Measurements from ENCODE around the gene CSF2RB. TPM values are rescaled to one million over a fixed set of nuclear protein-coding genes. Genes with fewer than 3 reads are reported as not detected.

CSF2RB gene
- total RNA-seq, result 30.1 TPM
- long read RNA-seq, full-length matches to known transcripts, result 6 of 77 reads
- long read RNA-seq, partial matches to known transcripts, result 67 of 77 reads
- long read RNA-seq, other reads (novel, unspliced or antisense), result 4 of 77 reads

GRCh38 chr22:36913427-36914389 lies at the start of gene CSF2RB:
Gene CSF2RB, plus strand, starts transcription at chr22:36913628. Its CDS starts 8,580 bp downstream, at chr22:36922208.
- intact Hi-C loops (cut with DNase I), result loop anchor here (10.0 kb wide), 1 partner anchor 59 kb away; no protein-coding TSS in a partner anchor
- Histone ChIP-seq H3K27ac (peak within 1 kb of the TSS; percentile 77), H3K9me3 (no peaks in the 10 kb centered on the region), H3K36me3 (no peaks in the 10 kb centered on the region), H3K27me3 (ENCODE audit: low read depth) (no peaks in the 10 kb centered on the region), H3K4me3 (peak within 1 kb of the TSS; percentile 53), H3K4me1 (peaks cover 16% of the 10 kb centered on the region)
- ATAC-seq, result peak; percentile 92 to 95
- TF ChIP-seq CTCF (IDR thresholded peaks at IDR 0.05), result no peak
- peak; percentile 86 for DNase-seq

GRCh38 chr22:36863979-36864378 lies 49.4 kb upstream of the CSF2RB start:
- peaks cover 7% of the 10 kb centered on the region for H3K4me1 ChIP-seq
- DNase-seq (no peak), ATAC-seq (no peak)
- H3K4me3 ChIP-seq, result no peak overlapping the region
- intact Hi-C loops (cut with DNase I), result no loop called here
- H3K36me3 ChIP-seq, result no peaks in the 10 kb centered on the region
- H3K9me3 ChIP-seq, result no peaks in the 10 kb centered on the region
- no peak overlapping the region for H3K27ac ChIP-seq
- no peaks in the 10 kb centered on the region for H3K27me3 ChIP-seq (ENCODE audit: low read depth)
- no peak for TF ChIP-seq CTCF (IDR thresholded peaks at IDR 0.05)

GRCh38 chr22:36864454-36865215 lies 48.8 kb upstream of the CSF2RB start:
- TF ChIP-seq CTCF (IDR thresholded peaks at IDR 0.05), result no peak
- no peak for ATAC-seq
- Histone ChIP-seq H3K27ac (no peak overlapping the region), H3K4me3 (no peak overlapping the region), H3K36me3 (no peaks in the 10 kb centered on the region), H3K9me3 (no peaks in the 10 kb centered on the region), H3K4me1 (peaks cover 7% of the 10 kb centered on the region), H3K27me3 (ENCODE audit: low read depth) (no peaks in the 10 kb centered on the region)
- intact Hi-C loops (cut with DNase I), result no loop called here
- no peak for DNase-seq

- no peaks in the 10 kb centered on the region for H3K36me3 ChIP-seq
- intact Hi-C loops (cut with DNase I), result no loop called here
- ATAC-seq (no peak), DNase-seq (no peak)
- no peak for TF ChIP-seq CTCF (IDR thresholded peaks at IDR 0.05)
- no peaks in the 10 kb centered on the region for H3K9me3 ChIP-seq
- peaks cover 7% of the 10 kb centered on the region for H3K4me1 ChIP-seq
- no peak overlapping the region for H3K27ac ChIP-seq
- H3K27me3 ChIP-seq (ENCODE audit: low read depth), result no peaks in the 10 kb centered on the region
- H3K4me3 ChIP-seq, result no peak overlapping the region
Measured at GRCh38 chr22:36865346-36865745, 48.1 kb upstream of the CSF2RB start.

- ATAC-seq (no peak), DNase-seq (no peak)
- TF ChIP-seq CTCF (IDR thresholded peaks at IDR 0.05), result no peak
- intact Hi-C loops (cut with DNase I), result no loop called here
- peaks cover 4% of the 10 kb centered on the region for H3K36me3 ChIP-seq
- no peaks in the 10 kb centered on the region for H3K9me3 ChIP-seq
- H3K4me1 ChIP-seq, result no peaks in the 10 kb centered on the region
- H3K27ac ChIP-seq, result no peak overlapping the region
- H3K27me3 ChIP-seq (ENCODE audit: low read depth), result no peaks in the 10 kb centered on the region
- no peak overlapping the region for H3K4me3 ChIP-seq
Measured at GRCh38 chr22:36867695-36868094, 45.7 kb upstream of the CSF2RB start.

Measured in lower lobe of right lung (tissue), 2 donors.